ENCODE measurements around the gene ACADS.

Gene ACADS

GRCh38 chr12:120686690-120687577 lies 38.7 kb upstream of the ACADS start, which contains the start of gene MLEC:
Gene MLEC (plus strand): TSS chr12:120687149. CDS start chr12:120687297, 148 bp downstream.
- peaks cover 45% of the 10 kb centered on the region for H3K4me1 ChIP-seq (ENCODE audit: low read length)
- peak within 1 kb of the TSS; percentile 95 for H3K4me2 ChIP-seq (ENCODE audit: low read length)
- H3K36me3 ChIP-seq (replicated peaks; ENCODE audit: low read depth, low read length), result peaks cover 10% of the 10 kb centered on the region
- peaks cover 50% of the 10 kb centered on the region for H3K79me2 ChIP-seq (ENCODE audit: low read length)
- peak within 1 kb of the TSS; percentile 98 for H3K27ac ChIP-seq (ENCODE audit: low read length)
- TF ChIP-seq EZH2phosphoT487 (IDR thresholded peaks at IDR 0.05; ENCODE audit: low read depth) (no peak), CTCF (IDR thresholded peaks at IDR 0.05; ENCODE audit: low read depth, low read length) (peak; percentile 58)
- H4K20me1 ChIP-seq (ENCODE audit: insufficient read depth, low read length), result peaks cover 38% of the 10 kb centered on the region
- peak within 1 kb of the TSS; percentile 92 for H3K9ac ChIP-seq (ENCODE audit: low read length)
- H3K4me3 ChIP-seq (ENCODE audit: low read length), result peak within 1 kb of the TSS; percentile 98
- no peaks in the 10 kb centered on the region for H3K9me3 ChIP-seq (ENCODE audit: insufficient read depth, low read length)
- H2AFZ ChIP-seq (ENCODE audit: low read depth, low read length), result peak within 1 kb of the TSS; percentile 81
- no peaks in the 10 kb centered on the region for H3K27me3 ChIP-seq (ENCODE audit: low read depth, low read length)

- Histone ChIP-seq H3K27me3 (ENCODE audit: low read depth, low read length) (no peaks in the 10 kb centered on the region), H3K27ac (ENCODE audit: low read length) (peak overlapping the region; percentile 55), H3K9me3 (ENCODE audit: insufficient read depth, low read length) (no peaks in the 10 kb centered on the region), H4K20me1 (ENCODE audit: insufficient read depth, low read length) (peaks cover 45% of the 10 kb centered on the region), H3K4me3 (ENCODE audit: low read length) (peak overlapping the region; percentile 98), H2AFZ (ENCODE audit: low read depth, low read length) (no peak overlapping the region), H3K79me2 (ENCODE audit: low read length) (peaks cover 58% of the 10 kb centered on the region), H3K36me3 (replicated peaks; ENCODE audit: low read depth, low read length) (peaks cover 14% of the 10 kb centered on the region), H3K9ac (ENCODE audit: low read length) (peak overlapping the region; percentile 92), H3K4me2 (ENCODE audit: low read length) (peak overlapping the region; percentile 95), H3K4me1 (ENCODE audit: low read length) (peaks cover 45% of the 10 kb centered on the region)
- TF ChIP-seq EZH2phosphoT487 (IDR thresholded peaks at IDR 0.05; ENCODE audit: low read depth), result no peak
- peak; percentile 8; the same call in 1 of the 2 replicates for TF ChIP-seq CTCF (IDR thresholded peaks at IDR 0.05; ENCODE audit: low read depth, low read length)
These were observed 37.9 kb upstream of the ACADS start for GRCh38 chr12:120687578-120688289.

- Histone ChIP-seq H3K27ac (ENCODE audit: low read length) (no peak overlapping the region), H4K20me1 (ENCODE audit: insufficient read depth, low read length) (peaks cover 50% of the 10 kb centered on the region), H3K4me3 (ENCODE audit: low read length) (peak overlapping the region; percentile 98), H3K9ac (ENCODE audit: low read length) (peak overlapping the region; percentile 92), H3K36me3 (replicated peaks; ENCODE audit: low read depth, low read length) (peaks cover 21% of the 10 kb centered on the region), H3K4me2 (ENCODE audit: low read length) (peak overlapping the region; percentile 95), H3K27me3 (ENCODE audit: low read depth, low read length) (no peaks in the 10 kb centered on the region), H3K9me3 (ENCODE audit: insufficient read depth, low read length) (no peaks in the 10 kb centered on the region), H2AFZ (ENCODE audit: low read depth, low read length) (no peak overlapping the region), H3K4me1 (ENCODE audit: low read length) (peaks cover 37% of the 10 kb centered on the region), H3K79me2 (ENCODE audit: low read length) (peaks cover 66% of the 10 kb centered on the region)
- TF ChIP-seq CTCF (IDR thresholded peaks at IDR 0.05; ENCODE audit: low read depth, low read length) (no peak), EZH2phosphoT487 (IDR thresholded peaks at IDR 0.05; ENCODE audit: low read depth) (no peak)
These were observed 37.0 kb upstream of the ACADS start for GRCh38 chr12:120688527-120689071.
